GM12878 (cell line): Measurements from ENCODE around the gene OR1F1.

Source experiments
- DPF2 ChIP-seq: fragments of 450-650 bp; IDR thresholded peaks from 2 replicates; pipeline ENCODE4 v1.6.1; 2017; ENCODE audit warnings: mild to moderate bottlenecking
- GABPA ChIP-seq: IDR thresholded peaks from 2 replicates; pipeline ENCODE4 v1.6.1; 2014; ENCODE audit warnings: antibody characterized with exemption, low read depth, mild to moderate bottlenecking, inconsistent platforms
- MAX ChIP-seq: IDR thresholded peaks from 2 replicates; pipeline ENCODE4 v1.6.1; 2012; ENCODE audit warnings: low read depth, low read length, improper control_type of control experiment
- PAX8 ChIP-seq: fragments of 450-650 bp; IDR thresholded peaks from 2 replicates; pipeline ENCODE4 v1.6.1; 2017; ENCODE audit warnings: mild to moderate bottlenecking, moderate library complexity
- RBBP5 ChIP-seq: fragments of 200-600 bp; sonication (generic); conservative IDR thresholded peaks from 2 replicates; pipeline ENCODE4 v1.6.1; 2016
- SKIL ChIP-seq: fragments of 450-650 bp; IDR thresholded peaks from 2 replicates; pipeline ENCODE4 v1.6.1; 2017; ENCODE audit warnings: mild to moderate bottlenecking, low read depth, inconsistent platforms; ENCODE audit not compliant: poor library complexity, severe bottlenecking
- TF ChIP-seq, protein P1 (sequence below): fragments of 450-650 bp; IDR thresholded peaks from 2 replicates; pipeline ENCODE4 v1.6.1; 2014; ENCODE audit warnings: mild to moderate bottlenecking
- TF ChIP-seq, protein P2 (sequence below): IDR thresholded peaks from 2 replicates; pipeline ENCODE4 v1.6.1; 2011; ENCODE audit warnings: borderline replicate concordance, low read depth, mild to moderate bottlenecking, moderate library complexity, low read length; ENCODE audit not compliant: insufficient read depth, poor library complexity, severe bottlenecking

- TF ChIP-seq SKIL (no peak), GABPA (no peak), MAX (no peak), RBBP5 (no peak), PAX8 (no peak), DPF2 (no peak)
- TF ChIP-seq, protein P1, sequence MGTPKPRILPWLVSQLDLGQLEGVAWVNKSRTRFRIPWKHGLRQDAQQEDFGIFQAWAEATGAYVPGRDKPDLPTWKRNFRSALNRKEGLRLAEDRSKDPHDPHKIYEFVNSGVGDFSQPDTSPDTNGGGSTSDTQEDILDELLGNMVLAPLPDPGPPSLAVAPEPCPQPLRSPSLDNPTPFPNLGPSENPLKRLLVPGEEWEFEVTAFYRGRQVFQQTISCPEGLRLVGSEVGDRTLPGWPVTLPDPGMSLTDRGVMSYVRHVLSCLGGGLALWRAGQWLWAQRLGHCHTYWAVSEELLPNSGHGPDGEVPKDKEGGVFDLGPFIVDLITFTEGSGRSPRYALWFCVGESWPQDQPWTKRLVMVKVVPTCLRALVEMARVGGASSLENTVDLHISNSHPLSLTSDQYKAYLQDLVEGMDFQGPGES = no peak
- TF ChIP-seq, protein P2, sequence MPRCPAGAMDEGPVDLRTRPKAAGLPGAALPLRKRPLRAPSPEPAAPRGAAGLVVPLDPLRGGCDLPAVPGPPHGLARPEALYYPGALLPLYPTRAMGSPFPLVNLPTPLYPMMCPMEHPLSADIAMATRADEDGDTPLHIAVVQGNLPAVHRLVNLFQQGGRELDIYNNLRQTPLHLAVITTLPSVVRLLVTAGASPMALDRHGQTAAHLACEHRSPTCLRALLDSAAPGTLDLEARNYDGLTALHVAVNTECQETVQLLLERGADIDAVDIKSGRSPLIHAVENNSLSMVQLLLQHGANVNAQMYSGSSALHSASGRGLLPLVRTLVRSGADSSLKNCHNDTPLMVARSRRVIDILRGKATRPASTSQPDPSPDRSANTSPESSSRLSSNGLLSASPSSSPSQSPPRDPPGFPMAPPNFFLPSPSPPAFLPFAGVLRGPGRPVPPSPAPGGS = no peak
These were observed 10.5 kb downstream of the OR1F1 start for GRCh38 chr16:3198334-3199072.
